ENCODE measurements around the gene ACTL8. TPM values are rescaled to one million over a fixed set of nuclear protein-coding genes. Genes with fewer than 3 reads are reported as not detected.
"Not testable (repeated sequence)": the region's sequence is repeated elsewhere in the genome, so short reads cannot be mapped to it uniquely, and the experiment has no call there.

The ACTL8 gene
- total RNA-seq, 1 donor from 2014 or later, result not detected

GRCh38 chr1:17735348-17735747, 19.8 kb upstream of the ACTL8 start:
- DNase-seq (ENCODE audit: low spot score), result no peak

GRCh38 chr1:17735793-17736192, 19.3 kb upstream of the ACTL8 start:
- no peak for DNase-seq (ENCODE audit: low spot score)

GRCh38 chr1:17736625-17737024, 18.5 kb upstream of the ACTL8 start:
- no peak for DNase-seq (ENCODE audit: low spot score)

GRCh38 chr1:17739050-17739449, 16.1 kb upstream of the ACTL8 start:
- DNase-seq (ENCODE audit: low spot score), result no peak

- no peak for DNase-seq (ENCODE audit: low spot score)
Measured at GRCh38 chr1:17741052-17741451, 14.1 kb upstream of the ACTL8 start.

- no peak for DNase-seq (ENCODE audit: low spot score)
Measured at GRCh38 chr1:17742583-17742982, 12.6 kb upstream of the ACTL8 start.

GRCh38 chr1:17743008-17743647, 12.0 kb upstream of the ACTL8 start:
- DNase-seq (ENCODE audit: low spot score), result no peak

- DNase-seq (ENCODE audit: low spot score), result no peak
Measured at GRCh38 chr1:17743925-17744324, 11.2 kb upstream of the ACTL8 start.

- DNase-seq (ENCODE audit: low spot score), result no peak
Measured at GRCh38 chr1:17744666-17745478, 10.3 kb upstream of the ACTL8 start.

GRCh38 chr1:17745479-17745955, 9.6 kb upstream of the ACTL8 start:
- DNase-seq (ENCODE audit: low spot score), result no peak

GRCh38 chr1:17746281-17746680, 8.9 kb upstream of the ACTL8 start:
- DNase-seq (ENCODE audit: low spot score), result not testable (repeated sequence)

- DNase-seq (ENCODE audit: low spot score), result no peak
Measured at GRCh38 chr1:17746920-17747319, 8.2 kb upstream of the ACTL8 start.

GRCh38 chr1:17750333-17750732, 4.8 kb upstream of the ACTL8 start:
- no peak for DNase-seq (ENCODE audit: low spot score)

- no peak for DNase-seq (ENCODE audit: low spot score)
Measured at GRCh38 chr1:17752356-17752755, 2.8 kb upstream of the ACTL8 start.

- DNase-seq (ENCODE audit: low spot score), result no peak
Measured at GRCh38 chr1:17757426-17757825, 2.3 kb downstream of the ACTL8 start.

- no peak for DNase-seq (ENCODE audit: low spot score)
Measured at GRCh38 chr1:17759114-17759513, 4.0 kb downstream of the ACTL8 start.

GRCh38 chr1:17762313-17762712, 7.2 kb downstream of the ACTL8 start:
- no peak for DNase-seq (ENCODE audit: low spot score)

- DNase-seq (ENCODE audit: low spot score), result no peak
Measured at GRCh38 chr1:17763417-17763816, 8.3 kb downstream of the ACTL8 start.

- DNase-seq (ENCODE audit: low spot score), result no peak
Measured at GRCh38 chr1:17763995-17764394, 8.9 kb downstream of the ACTL8 start.

GRCh38 chr1:17764591-17764990, 9.5 kb downstream of the ACTL8 start:
- no peak for DNase-seq (ENCODE audit: low spot score)

- no peak for DNase-seq (ENCODE audit: low spot score)
Measured at GRCh38 chr1:17765444-17766411, 10.6 kb downstream of the ACTL8 start.

- no peak for DNase-seq (ENCODE audit: low spot score)
Measured at GRCh38 chr1:17768651-17769241, 13.6 kb downstream of the ACTL8 start.

Measured in mucosa of gallbladder (tissue), 1 donor.